ENCODE data around the gene ACY1. TPM values are rescaled to one million over a fixed set of nuclear protein-coding genes. Genes with fewer than 3 reads are reported as not detected.

ACY1 gene
- total RNA-seq, 2 donors from 2014 or later, result 58.2 to 69.4 TPM

DNA sequence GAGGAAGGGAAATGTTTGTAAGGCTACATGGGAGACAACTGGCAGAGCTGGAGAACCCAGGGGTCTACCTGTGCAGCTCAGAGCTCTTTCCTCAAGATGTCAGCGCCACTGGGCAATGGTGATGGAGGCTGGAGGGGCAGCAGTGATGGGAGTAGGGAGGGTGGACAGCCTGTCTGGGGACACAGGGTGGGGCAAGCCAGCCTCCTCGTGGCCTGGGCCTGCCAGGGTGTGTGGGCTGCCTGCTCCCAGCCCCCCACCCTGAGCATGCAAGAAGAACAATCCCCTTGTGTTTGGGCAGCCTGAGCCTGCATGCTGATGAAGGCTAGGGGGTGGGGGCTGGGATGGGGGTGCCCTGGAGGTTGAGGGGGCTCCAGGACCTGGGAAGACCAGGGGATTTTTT, 17.3 kb upstream of the ACY1 start:
- H3K4me1 Mint-ChIP-seq, result peaks cover 50% of the 10 kb centered on the region
- TF ChIP-seq, protein P1, sequence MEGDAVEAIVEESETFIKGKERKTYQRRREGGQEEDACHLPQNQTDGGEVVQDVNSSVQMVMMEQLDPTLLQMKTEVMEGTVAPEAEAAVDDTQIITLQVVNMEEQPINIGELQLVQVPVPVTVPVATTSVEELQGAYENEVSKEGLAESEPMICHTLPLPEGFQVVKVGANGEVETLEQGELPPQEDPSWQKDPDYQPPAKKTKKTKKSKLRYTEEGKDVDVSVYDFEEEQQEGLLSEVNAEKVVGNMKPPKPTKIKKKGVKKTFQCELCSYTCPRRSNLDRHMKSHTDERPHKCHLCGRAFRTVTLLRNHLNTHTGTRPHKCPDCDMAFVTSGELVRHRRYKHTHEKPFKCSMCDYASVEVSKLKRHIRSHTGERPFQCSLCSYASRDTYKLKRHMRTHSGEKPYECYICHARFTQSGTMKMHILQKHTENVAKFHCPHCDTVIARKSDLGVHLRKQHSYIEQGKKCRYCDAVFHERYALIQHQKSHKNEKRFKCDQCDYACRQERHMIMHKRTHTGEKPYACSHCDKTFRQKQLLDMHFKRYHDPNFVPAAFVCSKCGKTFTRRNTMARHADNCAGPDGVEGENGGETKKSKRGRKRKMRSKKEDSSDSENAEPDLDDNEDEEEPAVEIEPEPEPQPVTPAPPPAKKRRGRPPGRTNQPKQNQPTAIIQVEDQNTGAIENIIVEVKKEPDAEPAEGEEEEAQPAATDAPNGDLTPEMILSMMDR (conservative IDR thresholded peaks at IDR 0.05), result no peak
- no peaks in the 10 kb centered on the region for H3K27me3 ChIP-seq (ENCODE audit: control insufficient read depth, insufficient read depth, low read length, poor library complexity, severe bottlenecking)
- no peak for DNase-seq
- peaks cover 2% of the 10 kb centered on the region for H3K36me3 Mint-ChIP-seq (ENCODE audit: low read depth)
- no peak overlapping the region for H3K9ac ChIP-seq (ENCODE audit: extremely low read depth, low read length, poor library complexity, severe bottlenecking)
- peak overlapping the region; percentile 79 for H3K4me3 Mint-ChIP-seq
- no peaks in the 10 kb centered on the region for H3K9me3 Mint-ChIP-seq
- no peak overlapping the region for H3K27ac ChIP-seq (ENCODE audit: low read depth, low read length)
- 40 to 88% methylated on average over 1 to 2 of the region's 2 CpGs for WGBS, 2 experiments (ENCODE audit: insufficient coverage in 1 of 2, insufficient read length in 1 of 2)
- no peaks in the 10 kb centered on the region for H3K27me3 Mint-ChIP-seq (ENCODE audit: insufficient read depth)
- peak overlapping the region; percentile 88 for H3K4me3 ChIP-seq (ENCODE audit: low read length)
- H3K36me3 ChIP-seq (ENCODE audit: control insufficient read depth, insufficient read depth, low read length), result peaks cover 17% of the 10 kb centered on the region
- H3K4me1 ChIP-seq (ENCODE audit: control insufficient read depth, insufficient read depth, low read length), result peaks cover 28% of the 10 kb centered on the region
- H3K9me3 ChIP-seq (ENCODE audit: control insufficient read depth, low read length), result no peaks in the 10 kb centered on the region
- no peak overlapping the region for H3K27ac Mint-ChIP-seq

DNA sequence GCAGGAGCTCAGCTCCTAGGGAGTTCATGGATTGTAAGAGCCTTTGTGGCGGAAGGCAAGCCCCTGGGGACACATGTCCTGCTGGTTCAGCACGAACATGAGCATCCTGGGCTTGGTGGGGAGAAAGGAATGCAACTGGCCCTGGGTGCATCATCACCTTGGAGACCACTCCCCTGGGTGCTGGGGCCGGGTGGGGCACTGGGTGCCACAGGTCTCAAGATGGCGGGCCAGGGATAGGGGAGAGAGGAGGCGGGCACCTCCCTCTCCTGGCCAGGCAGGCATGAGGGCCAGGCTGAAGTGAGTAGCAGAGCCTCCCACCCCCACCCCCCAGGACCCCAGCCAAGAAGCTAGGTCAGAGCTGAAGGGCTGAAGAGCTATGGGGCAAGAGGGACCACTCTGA, 16.8 kb upstream of the ACY1 start:
- H3K4me3 ChIP-seq (ENCODE audit: low read length), result peak overlapping the region; percentile 88
- no peak for DNase-seq
- peak overlapping the region; percentile 75 for H3K9ac ChIP-seq (ENCODE audit: extremely low read depth, low read length, poor library complexity, severe bottlenecking)
- H3K27ac Mint-ChIP-seq, result peak overlapping the region; percentile 82
- H3K4me1 ChIP-seq (ENCODE audit: control insufficient read depth, insufficient read depth, low read length), result peaks cover 32% of the 10 kb centered on the region
- peak overlapping the region; percentile 79 for H3K4me3 Mint-ChIP-seq
- H3K36me3 Mint-ChIP-seq (ENCODE audit: low read depth), result peaks cover 3% of the 10 kb centered on the region
- TF ChIP-seq, protein P1 (conservative IDR thresholded peaks at IDR 0.05), result no peak
- peaks cover 13% of the 10 kb centered on the region for H3K36me3 ChIP-seq (ENCODE audit: control insufficient read depth, insufficient read depth, low read length)
- H3K27me3 ChIP-seq (ENCODE audit: control insufficient read depth, insufficient read depth, low read length, poor library complexity, severe bottlenecking), result no peaks in the 10 kb centered on the region
- H3K27ac ChIP-seq (ENCODE audit: low read depth, low read length), result peak overlapping the region; percentile 91
- H3K9me3 ChIP-seq (ENCODE audit: control insufficient read depth, low read length), result no peaks in the 10 kb centered on the region
- no peaks in the 10 kb centered on the region for H3K27me3 Mint-ChIP-seq (ENCODE audit: insufficient read depth)
- WGBS, 2 experiments (ENCODE audit: insufficient coverage in 1 of 2, insufficient read length in 1 of 2), result 88 to 100% methylated on average over 1 to 4 of the region's 5 CpGs
- H3K9me3 Mint-ChIP-seq, result no peaks in the 10 kb centered on the region
- H3K4me1 Mint-ChIP-seq, result peaks cover 51% of the 10 kb centered on the region

DNA sequence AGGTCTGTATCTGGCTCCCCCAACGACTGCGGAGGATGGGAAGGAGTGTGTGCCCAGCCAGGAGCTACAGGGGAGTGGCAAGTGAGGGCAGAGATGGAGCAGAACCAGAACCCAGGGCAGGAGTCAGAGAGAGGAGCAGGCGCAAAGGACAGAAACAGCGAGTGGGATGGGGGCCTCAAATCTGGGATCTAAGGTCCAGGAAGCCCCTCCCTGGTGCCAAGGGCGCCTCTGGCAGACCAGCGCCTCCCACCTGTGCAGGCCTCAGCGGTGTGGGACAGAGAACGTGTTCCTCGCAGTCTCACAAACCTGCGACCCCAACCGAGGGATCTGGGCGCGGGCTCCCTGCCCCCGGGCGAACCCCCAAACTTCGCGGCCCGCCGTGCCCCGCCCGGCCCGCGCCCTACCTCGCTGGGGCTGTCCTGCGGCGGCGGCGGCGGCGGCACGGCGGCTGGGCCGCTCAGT, 16.4 kb upstream of the ACY1 start:
- Histone ChIP-seq H3K27ac (ENCODE audit: low read depth, low read length) (peak overlapping the region; percentile 91), H3K9me3 (ENCODE audit: control insufficient read depth, low read length) (no peaks in the 10 kb centered on the region), H3K27me3 (ENCODE audit: control insufficient read depth, insufficient read depth, low read length, poor library complexity, severe bottlenecking) (no peaks in the 10 kb centered on the region), H3K9ac (ENCODE audit: extremely low read depth, low read length, poor library complexity, severe bottlenecking) (peak overlapping the region; percentile 75), H3K36me3 (ENCODE audit: control insufficient read depth, insufficient read depth, low read length) (peaks cover 8% of the 10 kb centered on the region), H3K4me1 (ENCODE audit: control insufficient read depth, insufficient read depth, low read length) (peaks cover 30% of the 10 kb centered on the region), H3K4me3 (ENCODE audit: low read length) (peak overlapping the region; percentile 88)
- DNase-seq, result no peak
- peak overlapping the region; percentile 82 for H3K27ac Mint-ChIP-seq
- TF ChIP-seq, protein P1 (conservative IDR thresholded peaks at IDR 0.05), result no peak
- peaks cover 49% of the 10 kb centered on the region for H3K4me1 Mint-ChIP-seq
- 7 to 48% methylated on average over 3 to 33 of the region's 33 CpGs for WGBS, 2 experiments (ENCODE audit: insufficient coverage in 1 of 2, insufficient read length in 1 of 2)
- no peaks in the 10 kb centered on the region for H3K9me3 Mint-ChIP-seq
- peak overlapping the region; percentile 79 for H3K4me3 Mint-ChIP-seq
- H3K36me3 Mint-ChIP-seq (ENCODE audit: low read depth), result peaks cover 3% of the 10 kb centered on the region
- no peaks in the 10 kb centered on the region for H3K27me3 Mint-ChIP-seq (ENCODE audit: insufficient read depth)

Data from endodermal cell (in vitro differentiated cells).